Loucy (cell line): Measurements from ENCODE around the gene FBRSL1.

Experiments used
- CTCF ChIP-seq: fragments of 200-600 bp; sonication (generic); conservative IDR thresholded peaks from 2 replicates; pipeline ENCODE4 v1.5.1; 2014; ENCODE audit warnings: mild to moderate bottlenecking, antibody characterized with exemption, low read length
- EZH2phosphoT487 ChIP-seq: fragments of 200-600 bp; IDR thresholded peaks from 2 replicates; pipeline ENCODE4 v1.6.1; 2018; ENCODE audit warnings: antibody characterized with exemption, mild to moderate bottlenecking, moderate library complexity, borderline replicate concordance

- TF ChIP-seq CTCF (no peak), EZH2phosphoT487 (no peak)
Measured at GRCh38 chr12:132527883-132528264, 37.9 kb downstream of the FBRSL1 start.
